HepG2 (cell line): ENCODE data around the gene TMEM223. TPM values are rescaled to one million over a fixed set of nuclear protein-coding genes. Genes with fewer than 3 reads are reported as not detected.

Experiments
- ETV5 ChIP-seq: IDR thresholded peaks from 2 replicates; pipeline ENCODE4 v1.6.1; 2018; ENCODE audit warnings: missing biosample characterization, missing genetic modification reagents, inconsistent platforms, borderline replicate concordance
- FOXK1 ChIP-seq: sonication (generic); formaldehyde crosslinking; IDR thresholded peaks from 2 replicates; pipeline ENCODE4 v1.4.0; 2020; ENCODE audit warnings: low read depth, missing genetic modification reagents, borderline replicate concordance
- KDM5A ChIP-seq: fragments of 200-600 bp; sonication (generic); IDR thresholded peaks from 2 replicates; pipeline ENCODE4 v1.7.0; 2018; ENCODE audit warnings: antibody characterized with exemption, mild to moderate bottlenecking, low read length, borderline replicate concordance
- KLF6 ChIP-seq: IDR thresholded peaks from 2 replicates; pipeline ENCODE4 v1.8.0; 2016; ENCODE audit warnings: missing biosample characterization, missing genetic modification reagents
- PRDM10 ChIP-seq: sonication (generic); formaldehyde crosslinking; IDR thresholded peaks from 2 replicates; pipeline ENCODE4 v1.4.0; 2020; ENCODE audit warnings: low read depth, missing genetic modification reagents
- SMAD9 ChIP-seq: sonication (generic); formaldehyde crosslinking; IDR thresholded peaks from 2 replicates; pipeline ENCODE4 v1.5.1; 2020; ENCODE audit warnings: mild to moderate bottlenecking, missing genetic modification reagents
- YEATS2 ChIP-seq: sonication (generic); formaldehyde crosslinking; IDR thresholded peaks from 2 replicates; pipeline ENCODE4 v1.4.0; 2020; ENCODE audit warnings: missing genetic modification reagents, borderline replicate concordance
- ZHX1 ChIP-seq: sonication (generic); formaldehyde crosslinking; IDR thresholded peaks from 2 replicates; pipeline ENCODE4 v1.8.1; 2022; ENCODE audit warnings: low read depth, mild to moderate bottlenecking, missing genetic modification reagents
- ZNF430 ChIP-seq: sonication (generic); formaldehyde crosslinking; IDR thresholded peaks from 2 replicates; pipeline ENCODE4 v1.9.0; 2021; ENCODE audit warnings: mild to moderate bottlenecking, missing genetic modification reagents
- ZNF549 ChIP-seq: sonication (generic); formaldehyde crosslinking; IDR thresholded peaks from 2 replicates; pipeline ENCODE4 v1.5.0; 2020; ENCODE audit warnings: missing genetic modification reagents
- ZNF615 ChIP-seq: sonication (generic); formaldehyde crosslinking; IDR thresholded peaks from 2 replicates; pipeline ENCODE4 v1.5.0; 2020; ENCODE audit warnings: mild to moderate bottlenecking, missing genetic modification reagents, borderline replicate concordance
- ZNF674 ChIP-seq: sonication (generic); formaldehyde crosslinking; IDR thresholded peaks from 2 replicates; pipeline ENCODE4 v1.5.0; 2020; ENCODE audit warnings: low read depth, mild to moderate bottlenecking, missing genetic modification reagents
- ZNF710 ChIP-seq: sonication (generic); formaldehyde crosslinking; IDR thresholded peaks from 2 replicates; pipeline ENCODE4 v1.5.0; 2020; ENCODE audit warnings: mild to moderate bottlenecking, missing genetic modification reagents, borderline replicate concordance
- ZNF883 ChIP-seq: sonication (generic); formaldehyde crosslinking; IDR thresholded peaks from 2 replicates; pipeline ENCODE4 v1.5.1; 2020; ENCODE audit warnings: mild to moderate bottlenecking, missing genetic modification reagents; ENCODE audit errors: not compliant biosample characterization
- ZSCAN22 ChIP-seq: sonication (generic); formaldehyde crosslinking; IDR thresholded peaks from 2 replicates; pipeline ENCODE4 v1.4.0; 2020; ENCODE audit warnings: mild to moderate bottlenecking, missing genetic modification reagents
- polyA plus RNA-seq, 8 experiments: library from polyadenylated mRNA; depleted of rRNA in 3 of 8; stranded (reverse) in 7 of 8; unstranded in 1 of 8; fragments of >200 nt; fragmentation: Illumina TruSeq in 4 of 8; extraction: Trizol in 4 of 8; gene quantifications; 2 replicates each; pipeline versions ENCODE4 v1.2.1 to v1.2.3, GENCODE V29; 2011 to 2016; ENCODE audit warnings: low read depth in 4 of 8, missing spikeins in 1 of 8, mixed read lengths in 1 of 8; ENCODE audit not compliant: insufficient read depth in 1 of 8
- total RNA-seq, 5 experiments: library from RNA; depleted of rRNA; stranded (reverse); fragments of >200 nt; fragmentation: Illumina TruSeq; extraction: Trizol; gene quantifications; 2 replicates each; pipeline ENCODE4 v1.2.3, GENCODE V29; 2016; ENCODE audit warnings: low read depth in 1 of 5
- TF ChIP-seq, protein P1 (sequence below): sonication (generic); formaldehyde crosslinking; IDR thresholded peaks from 2 replicates; pipeline ENCODE4 v1.8.0; 2022; ENCODE audit warnings: mild to moderate bottlenecking, missing genetic modification reagents, moderate library complexity
- TF ChIP-seq, protein P2 (sequence below): fragments of 450-650 bp; IDR thresholded peaks from 2 replicates; pipeline ENCODE4 v1.6.1; 2017

Gene TMEM223
- total and polyA plus RNA-seq, 2 of the 13 experiments (the other 11 are each of a cell fraction or from before 2014, with no cell fraction given): 19.5 to 24.9 TPM

- TF ChIP-seq, protein P1, sequence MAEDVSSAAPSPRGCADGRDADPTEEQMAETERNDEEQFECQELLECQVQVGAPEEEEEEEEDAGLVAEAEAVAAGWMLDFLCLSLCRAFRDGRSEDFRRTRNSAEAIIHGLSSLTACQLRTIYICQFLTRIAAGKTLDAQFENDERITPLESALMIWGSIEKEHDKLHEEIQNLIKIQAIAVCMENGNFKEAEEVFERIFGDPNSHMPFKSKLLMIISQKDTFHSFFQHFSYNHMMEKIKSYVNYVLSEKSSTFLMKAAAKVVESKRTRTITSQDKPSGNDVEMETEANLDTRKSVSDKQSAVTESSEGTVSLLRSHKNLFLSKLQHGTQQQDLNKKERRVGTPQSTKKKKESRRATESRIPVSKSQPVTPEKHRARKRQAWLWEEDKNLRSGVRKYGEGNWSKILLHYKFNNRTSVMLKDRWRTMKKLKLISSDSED (CRISPR knock-in tag): peak; percentile 39; the same call in 1 of the 2 replicates
- TF ChIP-seq ZNF710 (CRISPR knock-in tag) (peak; percentile 57; the same call in 1 of the 2 replicates), ZNF430 (CRISPR knock-in tag) (peak; percentile 55; the same call in 1 of the 2 replicates), SMAD9 (peak; percentile 79; the same call in 1 of the 2 replicates), ZNF615 (CRISPR knock-in tag) (no peak), FOXK1 (CRISPR knock-in tag) (0 out of 2 replicates have a peak, but pooled peaks have one; percentile 22), PRDM10 (CRISPR knock-in tag) (peak; percentile 54; the same call in 1 of the 2 replicates), KDM5A (peak; percentile 75), ZNF883 (CRISPR knock-in tag) (peak; percentile 81), ZNF549 (CRISPR knock-in tag) (no peak), ZNF674 (CRISPR knock-in tag) (peak; percentile 35; the same call in 1 of the 2 replicates), KLF6 (peak; percentile 31; the same call in 1 of the 2 replicates), ZSCAN22 (CRISPR knock-in tag) (no peak), YEATS2 (CRISPR knock-in tag) (peak; percentile 67), ETV5 (peak; percentile 93), ZHX1 (CRISPR knock-in tag) (peak; percentile 78)
- TF ChIP-seq, protein P2, sequence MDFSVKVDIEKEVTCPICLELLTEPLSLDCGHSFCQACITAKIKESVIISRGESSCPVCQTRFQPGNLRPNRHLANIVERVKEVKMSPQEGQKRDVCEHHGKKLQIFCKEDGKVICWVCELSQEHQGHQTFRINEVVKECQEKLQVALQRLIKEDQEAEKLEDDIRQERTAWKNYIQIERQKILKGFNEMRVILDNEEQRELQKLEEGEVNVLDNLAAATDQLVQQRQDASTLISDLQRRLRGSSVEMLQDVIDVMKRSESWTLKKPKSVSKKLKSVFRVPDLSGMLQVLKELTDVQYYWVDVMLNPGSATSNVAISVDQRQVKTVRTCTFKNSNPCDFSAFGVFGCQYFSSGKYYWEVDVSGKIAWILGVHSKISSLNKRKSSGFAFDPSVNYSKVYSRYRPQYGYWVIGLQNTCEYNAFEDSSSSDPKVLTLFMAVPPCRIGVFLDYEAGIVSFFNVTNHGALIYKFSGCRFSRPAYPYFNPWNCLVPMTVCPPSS: no peak
Observed at GRCh38 chr11:62791501-62792201, at the start of gene TMEM223 (continued).
